ENCODE results near the gene CACNA1A.

CACNA1A gene

DNA sequence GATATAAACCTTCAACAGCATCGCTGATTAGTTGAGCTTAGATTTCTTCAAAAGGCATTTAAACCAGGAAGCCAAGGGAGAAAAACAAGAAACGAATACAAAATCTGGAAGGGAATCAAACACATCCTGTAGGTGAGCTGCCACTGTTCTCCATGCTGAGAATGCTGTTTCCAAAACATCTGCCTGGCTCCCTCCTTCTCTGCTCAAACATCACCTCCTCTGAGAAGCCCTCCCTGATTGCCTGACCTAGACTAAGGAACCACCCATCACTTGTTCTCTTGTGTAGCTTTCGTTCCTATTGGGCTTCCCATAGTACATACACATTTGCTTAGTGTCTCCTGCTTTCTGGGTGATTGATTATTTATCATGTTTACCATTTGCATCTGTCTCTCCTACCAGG is 152.7 kb downstream of the CACNA1A start:
- Histone ChIP-seq H3K27ac (no peak overlapping the region), H3K4me1 (peaks cover 0 to 6% (median 0%) of the 10 kb centered on the region in 10 experiments; a peak in 3 of 20 replicates), H3K4me2 (no peak overlapping the region), H3K4me3 (no peak overlapping the region), H3K9ac (no peak overlapping the region), H3K9me3 (replicated peaks in 1 of 11) (peaks cover 21 to 25% (median 22%) of the 10 kb centered on the region in 11 experiments), H3K36me3 (peaks cover 0 to 11% (median 0%) of the 10 kb centered on the region in 11 experiments; a peak in 3 of 22 replicates), H3K27me3 (no peaks in the 10 kb centered on the region), H4K20me1 (no peaks in the 10 kb centered on the region)
- no peak for TF ChIP-seq Cebpa-rat (IDR thresholded peaks at IDR 0.05)

DNA sequence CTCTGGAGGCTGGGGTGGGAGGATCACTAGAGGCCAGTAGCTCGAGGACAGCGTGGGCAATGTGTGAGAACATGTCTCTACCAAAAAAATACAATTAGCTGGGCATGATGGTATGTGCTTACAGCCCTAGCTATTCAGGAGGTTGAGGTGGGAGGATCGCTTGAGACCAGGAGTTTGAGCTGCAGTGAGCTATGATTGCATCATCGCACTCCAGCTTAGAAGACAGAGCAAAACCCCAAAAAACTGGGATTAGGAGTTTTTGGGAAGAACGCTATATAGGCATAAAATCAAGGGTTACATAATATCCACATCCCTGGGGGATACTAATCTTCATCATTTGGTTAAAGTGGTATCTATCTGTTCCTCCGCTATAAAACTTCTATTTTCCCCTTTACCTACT is 155.5 kb downstream of the CACNA1A start:
- no peak overlapping the region for H3K4me3 ChIP-seq
- no peak overlapping the region for H3K27ac ChIP-seq
- no peaks in the 10 kb centered on the region for H4K20me1 ChIP-seq
- peaks cover 0 to 2% (median 0%) of the 10 kb centered on the region in 10 experiments; a peak in 1 of 20 replicates for H3K4me1 ChIP-seq
- H3K27me3 ChIP-seq: no peaks in the 10 kb centered on the region
- H3K36me3 ChIP-seq: peaks cover 0 to 11% (median 0%) of the 10 kb centered on the region in 11 experiments; a peak in 3 of 22 replicates
- TF ChIP-seq Cebpa-rat (IDR thresholded peaks at IDR 0.05): 0 out of 22 replicates have a peak, but pooled peaks of 4 of the 11 experiments have one; percentile 14 to 40 (median 24)
- peaks cover 21 to 25% (median 22%) of the 10 kb centered on the region in 11 experiments for H3K9me3 ChIP-seq (replicated peaks in 1 of 11)
- no peak overlapping the region for H3K4me2 ChIP-seq
- H3K9ac ChIP-seq: no peak overlapping the region

- H3K4me2 ChIP-seq: no peak overlapping the region
- H3K27ac ChIP-seq: no peak overlapping the region
- no peak overlapping the region for H3K9ac ChIP-seq
- H3K27me3 ChIP-seq: no peaks in the 10 kb centered on the region
- H4K20me1 ChIP-seq: no peaks in the 10 kb centered on the region
- no peaks in the 10 kb centered on the region for H3K4me1 ChIP-seq
- H3K9me3 ChIP-seq (replicated peaks in 1 of 11): peaks cover 21 to 25% (median 22%) of the 10 kb centered on the region in 11 experiments
- 0 out of 20 replicates have a peak overlapping the region, but pooled peaks of 1 of the 10 experiments have one; percentile 5 for H3K4me3 ChIP-seq
- TF ChIP-seq Cebpa-rat (IDR thresholded peaks at IDR 0.05): no peak
- peaks cover 0 to 11% (median 0%) of the 10 kb centered on the region in 11 experiments; a peak in 3 of 22 replicates for H3K36me3 ChIP-seq
Measured at GRCh38 chr19:13350072-13350471, 156.2 kb downstream of the CACNA1A start.

GRCh38 chr19:13347367-13347766 is 158.9 kb downstream of the CACNA1A start:
- Histone ChIP-seq H3K4me1 (no peaks in the 10 kb centered on the region), H3K27me3 (no peaks in the 10 kb centered on the region), H3K36me3 (peaks cover 0 to 11% (median 0%) of the 10 kb centered on the region in 11 experiments; a peak in 3 of 22 replicates)

DNA sequence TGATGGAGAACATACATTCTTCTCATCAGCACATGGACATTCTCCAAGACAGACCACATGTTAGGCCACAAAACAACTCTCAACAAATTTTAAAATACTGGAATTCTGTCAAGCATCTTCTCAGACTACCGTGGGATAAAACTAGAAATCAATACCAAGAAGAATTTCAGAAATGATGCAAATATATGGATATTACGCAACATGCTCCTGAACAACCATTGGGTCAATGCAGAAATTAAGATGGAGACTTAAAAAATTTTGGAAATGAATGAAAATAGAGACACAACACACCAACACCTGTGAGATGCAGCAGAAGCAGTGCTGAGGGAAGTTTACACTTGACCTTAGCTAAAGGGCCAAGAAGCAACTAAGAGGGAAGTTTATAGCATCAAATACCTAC is 162.8 kb downstream of the CACNA1A start:
- H3K4me1 ChIP-seq: peaks cover 0 to 25% (median 10%) of the 10 kb centered on the region in 10 experiments; a peak in 11 of 20 replicates
- TF ChIP-seq Cebpa-rat (IDR thresholded peaks at IDR 0.05): peak in 6 of 11 experiments; percentile 30 to 89 (median 70); a peak in 10 of 22 replicates
- peaks cover 0 to 24% (median 12%) of the 10 kb centered on the region in 11 experiments; a peak in 13 of 22 replicates for H3K9me3 ChIP-seq (replicated peaks in 1 of 11)
- H3K27me3 ChIP-seq: no peaks in the 10 kb centered on the region
- no peak overlapping the region for H3K4me3 ChIP-seq
- H3K4me2 ChIP-seq: no peak overlapping the region
- H3K9ac ChIP-seq: no peak overlapping the region
- H4K20me1 ChIP-seq: no peaks in the 10 kb centered on the region
- no peak overlapping the region for H3K27ac ChIP-seq
- H3K36me3 ChIP-seq: no peaks in the 10 kb centered on the region

More at GRCh38 chr19:13347367-13347766, 158.9 kb downstream of the CACNA1A start:
- Histone ChIP-seq H3K27ac (no peak overlapping the region), H3K4me3 (no peak overlapping the region), H3K4me2 (no peak overlapping the region), H4K20me1 (no peaks in the 10 kb centered on the region), H3K9me3 (replicated peaks in 1 of 11) (peaks cover 22 to 32% (median 28%) of the 10 kb centered on the region in 11 experiments), H3K9ac (no peak overlapping the region)
- no peak for TF ChIP-seq Cebpa-rat (IDR thresholded peaks at IDR 0.05)

- Histone ChIP-seq H3K9ac (no peak overlapping the region), H3K27me3 (no peaks in the 10 kb centered on the region), H3K27ac (no peak overlapping the region), H3K9me3 (replicated peaks in 1 of 11) (peaks cover 0 to 24% (median 12%) of the 10 kb centered on the region in 11 experiments; a peak in 13 of 22 replicates), H3K4me3 (no peak overlapping the region), H3K4me1 (peaks cover 0 to 25% (median 10%) of the 10 kb centered on the region in 10 experiments; a peak in 11 of 20 replicates), H3K4me2 (no peak overlapping the region), H3K36me3 (no peaks in the 10 kb centered on the region), H4K20me1 (no peaks in the 10 kb centered on the region)
- no peak for TF ChIP-seq Cebpa-rat (IDR thresholded peaks at IDR 0.05)
Measured at GRCh38 chr19:13342672-13343071, 163.6 kb downstream of the CACNA1A start.

- peak overlapping the region in 2 of 11 experiments; percentile 53 to 65; a peak in 5 of 22 replicates for H3K4me2 ChIP-seq
- H3K4me1 ChIP-seq: peaks cover 0 to 30% (median 10%) of the 10 kb centered on the region in 10 experiments; a peak in 12 of 20 replicates
- H3K9me3 ChIP-seq (replicated peaks in 1 of 11): peaks cover 0 to 24% (median 12%) of the 10 kb centered on the region in 11 experiments; a peak in 13 of 22 replicates
- no peaks in the 10 kb centered on the region for H3K27me3 ChIP-seq
- H3K4me3 ChIP-seq: no peak overlapping the region
- no peaks in the 10 kb centered on the region for H4K20me1 ChIP-seq
- H3K36me3 ChIP-seq: no peaks in the 10 kb centered on the region
- TF ChIP-seq Cebpa-rat (IDR thresholded peaks at IDR 0.05): no peak
- no peak overlapping the region for H3K27ac ChIP-seq
- no peak overlapping the region for H3K9ac ChIP-seq
Measured at GRCh38 chr19:13339869-13340268, 166.4 kb downstream of the CACNA1A start.

- no peak overlapping the region for H3K9ac ChIP-seq
- H4K20me1 ChIP-seq: no peaks in the 10 kb centered on the region; a peak in 1 of 22 replicates
- no peak overlapping the region for H3K4me2 ChIP-seq
- peaks cover 0 to 30% (median 10%) of the 10 kb centered on the region in 10 experiments; a peak in 12 of 20 replicates for H3K4me1 ChIP-seq
- H3K4me3 ChIP-seq: no peak overlapping the region
- peaks cover 0 to 14% (median 4%) of the 10 kb centered on the region in 11 experiments; a peak in 9 of 22 replicates for H3K9me3 ChIP-seq (replicated peaks in 1 of 11)
- H3K27me3 ChIP-seq: no peaks in the 10 kb centered on the region
- H3K36me3 ChIP-seq: no peaks in the 10 kb centered on the region
- no peak for TF ChIP-seq Cebpa-rat (IDR thresholded peaks at IDR 0.05)
- no peak overlapping the region for H3K27ac ChIP-seq
Measured at GRCh38 chr19:13337181-13337580, 169.1 kb downstream of the CACNA1A start.

DNA sequence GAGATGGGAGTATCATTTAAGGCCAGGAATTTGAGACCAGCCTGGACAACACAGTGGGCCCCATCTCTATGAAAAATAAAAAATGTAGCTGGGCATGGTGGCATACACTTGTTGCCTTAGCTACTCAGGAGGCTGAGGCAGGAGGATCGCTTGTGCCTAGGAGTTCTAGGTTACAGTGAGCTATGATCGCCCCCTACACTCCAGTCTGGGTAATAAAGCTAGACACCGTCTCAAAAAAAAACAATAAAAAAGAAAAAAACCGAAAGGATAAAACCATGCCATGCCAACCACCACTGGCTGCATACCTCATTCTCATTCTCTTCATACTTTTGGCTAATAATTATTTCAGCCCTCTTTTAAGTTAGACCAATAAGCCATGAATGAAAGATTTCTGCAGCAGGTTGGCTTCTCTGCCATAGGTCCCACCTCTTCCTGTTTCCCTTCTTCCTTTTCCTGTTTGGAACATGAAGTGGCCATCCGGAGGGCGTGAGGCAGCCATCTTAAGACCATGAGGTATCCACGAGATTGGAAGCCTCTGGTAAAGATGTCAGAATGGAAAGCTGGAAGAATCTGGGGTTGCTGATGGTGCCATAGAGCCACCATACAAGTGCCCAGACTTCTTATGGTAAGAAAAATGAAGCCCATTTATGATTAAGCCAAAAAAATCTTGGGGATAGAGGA is 171.3 kb downstream of the CACNA1A start:
- H3K9me3 ChIP-seq (replicated peaks in 1 of 11): peaks cover 0 to 14% (median 9%) of the 10 kb centered on the region in 11 experiments; a peak in 14 of 22 replicates
- no peak overlapping the region for H3K4me3 ChIP-seq
- H3K4me2 ChIP-seq: no peak overlapping the region
- peaks cover 0 to 28% (median 3%) of the 10 kb centered on the region in 10 experiments; a peak in 7 of 20 replicates for H3K4me1 ChIP-seq
- H3K27me3 ChIP-seq: no peaks in the 10 kb centered on the region
- H4K20me1 ChIP-seq: no peaks in the 10 kb centered on the region; a peak in 1 of 22 replicates
- no peak overlapping the region for H3K9ac ChIP-seq
- no peak for TF ChIP-seq Cebpa-rat (IDR thresholded peaks at IDR 0.05)
- no peaks in the 10 kb centered on the region for H3K36me3 ChIP-seq
- H3K27ac ChIP-seq: no peak overlapping the region

All from BLaER1 treated with 17β-estradiol and CSF1 and Interleukin-3, amounts not matched to agents 10 nM and 100 nM (cell line).